ELF-1 (cell line): Measurements from ENCODE around the gene PFKFB3.
"Not testable (repeated sequence)": the region's sequence is repeated elsewhere in the genome, so short reads cannot be mapped to it uniquely, and the experiment has no call there.

Experiments used
- DNase-seq: peaks from one replicate; pipeline ENCODE4 v3.0.0-alpha.2; 2016; ENCODE audit warnings: low read depth, low spot score

Gene PFKFB3

DNA sequence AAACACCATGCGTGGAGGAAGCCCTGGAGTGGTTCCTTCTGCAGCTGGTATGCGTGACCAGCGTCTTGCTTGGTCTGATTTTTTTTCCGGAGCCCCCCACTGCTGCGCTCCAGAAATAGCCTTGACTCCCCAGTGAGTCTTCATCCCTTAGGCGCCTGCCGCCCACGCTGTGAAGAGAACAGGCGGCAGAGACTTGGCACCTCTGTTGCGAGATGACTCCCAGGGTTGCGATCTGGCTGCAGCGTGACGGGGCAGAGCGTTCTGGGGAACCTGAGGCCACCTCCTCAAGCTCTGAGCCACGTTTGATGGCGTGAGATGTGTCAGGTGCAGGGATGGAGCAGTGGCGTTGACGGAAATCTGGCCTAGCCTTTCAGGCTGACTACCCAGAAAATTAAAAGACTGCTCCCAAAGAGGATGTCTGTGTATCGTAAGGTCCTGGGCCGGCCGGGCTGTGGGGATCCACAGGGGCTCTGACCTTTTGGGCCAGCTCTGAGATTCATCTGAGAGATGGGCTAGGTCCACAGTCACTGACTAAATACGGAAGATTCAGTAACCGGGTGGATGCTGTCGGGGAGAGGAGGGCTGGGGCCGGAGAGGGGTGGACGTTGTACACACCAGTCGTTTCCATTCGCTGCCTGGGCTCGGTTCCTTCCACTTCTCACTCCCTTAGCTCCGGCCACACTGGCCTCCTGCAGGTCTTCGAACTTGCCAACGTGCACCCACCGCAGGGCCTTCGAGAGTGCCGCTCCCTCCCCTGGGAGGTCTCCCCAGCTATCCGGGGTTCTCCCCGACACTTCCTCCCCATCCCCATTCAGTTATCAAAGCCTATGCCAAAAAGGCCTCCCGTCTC, 33.8 kb downstream of the PFKFB3 start:
- DNase-seq = no peak

DNA sequence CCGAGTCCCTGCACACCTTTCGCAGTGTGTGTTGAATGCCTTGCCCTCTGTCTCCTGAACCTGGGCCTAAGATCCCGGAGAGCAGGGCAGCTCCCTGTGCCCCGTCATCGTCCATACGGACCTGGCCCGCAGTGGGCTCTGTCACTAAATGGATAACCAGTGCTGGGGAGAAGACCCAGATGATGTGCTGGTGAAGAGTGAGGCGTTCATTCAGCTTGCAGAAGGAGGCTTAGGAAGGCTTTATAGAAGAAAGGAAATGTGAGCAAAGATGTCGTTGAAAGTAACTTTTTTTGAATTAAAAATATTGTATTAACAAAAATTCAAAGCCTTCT, 34.4 kb downstream of the PFKFB3 start:
- no peak for DNase-seq

DNA sequence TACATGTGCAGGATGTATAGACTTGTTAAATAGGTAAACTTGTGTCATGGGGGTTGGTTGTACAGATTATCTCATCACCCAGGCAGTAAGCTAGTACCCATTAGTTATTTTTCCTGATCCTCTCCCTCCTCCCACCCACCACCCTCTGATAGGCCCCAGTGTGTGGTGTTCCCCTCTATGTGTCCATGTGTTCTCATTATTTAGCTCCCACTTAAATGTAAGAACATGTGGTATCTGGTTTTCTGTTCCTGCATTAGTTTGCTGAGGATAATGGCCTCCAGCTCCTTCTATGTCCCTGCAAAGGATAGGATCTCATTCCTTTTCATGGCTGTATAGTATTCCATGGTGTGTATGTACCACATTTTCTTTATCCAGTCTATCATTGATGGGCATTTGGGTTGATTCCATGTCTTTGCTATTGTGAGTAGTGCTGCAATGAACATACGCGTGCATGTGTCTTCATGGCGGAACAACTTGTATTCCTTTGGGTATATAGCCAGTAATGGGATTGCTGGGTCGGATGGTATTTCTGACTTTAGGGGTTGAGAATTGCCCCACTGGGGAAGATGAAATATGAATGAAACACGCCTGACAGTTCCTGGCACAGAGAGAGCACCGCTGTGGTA, 36.0 kb downstream of the PFKFB3 start:
- DNase-seq = not testable (repeated sequence)

DNA sequence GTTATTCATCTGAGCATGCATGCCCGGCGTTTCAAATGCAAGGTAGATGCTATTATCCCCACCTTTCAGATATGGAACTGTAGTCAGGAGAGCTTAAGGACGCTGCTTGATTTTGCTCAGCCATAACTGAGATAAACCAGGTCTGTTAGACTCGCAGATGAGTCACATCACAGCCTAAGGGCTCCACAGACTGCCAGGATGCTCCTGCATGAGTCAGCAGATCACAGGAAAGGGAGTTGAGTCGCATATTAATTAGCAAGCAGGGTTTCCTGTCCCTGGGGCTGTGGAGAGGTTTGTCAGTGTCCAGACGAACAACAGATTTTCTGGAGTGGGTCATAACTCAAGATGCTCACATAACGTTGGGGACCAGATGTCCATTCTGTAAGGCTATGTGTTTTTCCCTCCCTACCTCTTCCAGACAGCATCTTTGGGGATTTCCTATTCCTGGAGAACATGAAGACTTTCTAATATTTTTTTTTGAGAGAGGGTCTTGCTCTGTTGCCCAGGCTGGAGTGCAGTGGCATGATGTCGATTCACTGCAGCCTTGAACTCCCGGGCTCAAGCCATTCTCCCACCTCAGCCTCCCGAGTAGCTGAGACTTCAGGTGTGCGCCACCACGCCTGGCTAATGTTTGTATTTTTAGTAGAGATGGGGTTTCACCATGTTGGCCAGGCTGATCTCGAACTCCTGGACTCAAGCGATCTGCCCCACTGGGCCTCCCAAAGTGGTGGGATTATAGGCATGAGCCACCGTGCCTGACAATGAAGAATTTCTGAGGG, 36.7 kb downstream of the PFKFB3 start:
- DNase-seq = peak; percentile 86

DNA sequence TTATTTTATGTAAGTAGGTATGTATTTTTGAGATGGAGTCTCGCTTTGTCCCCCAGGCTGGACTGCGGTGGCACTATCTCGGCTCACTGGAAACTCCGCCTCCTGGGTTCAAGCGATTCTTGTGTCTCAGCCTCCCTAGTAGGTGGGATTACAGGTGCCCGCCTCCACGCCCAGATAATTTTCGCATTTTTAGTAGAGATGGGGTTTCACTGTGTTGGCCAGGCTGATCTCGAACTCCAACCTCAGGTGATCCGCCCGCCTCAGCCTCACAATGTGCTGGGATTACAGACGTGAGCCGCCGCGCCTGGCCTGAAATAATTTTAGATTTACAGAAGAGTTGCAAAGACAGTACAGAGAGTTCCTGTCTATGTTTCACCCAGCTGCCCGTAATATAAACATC, 37.5 kb downstream of the PFKFB3 start:
- DNase-seq = no peak

DNA sequence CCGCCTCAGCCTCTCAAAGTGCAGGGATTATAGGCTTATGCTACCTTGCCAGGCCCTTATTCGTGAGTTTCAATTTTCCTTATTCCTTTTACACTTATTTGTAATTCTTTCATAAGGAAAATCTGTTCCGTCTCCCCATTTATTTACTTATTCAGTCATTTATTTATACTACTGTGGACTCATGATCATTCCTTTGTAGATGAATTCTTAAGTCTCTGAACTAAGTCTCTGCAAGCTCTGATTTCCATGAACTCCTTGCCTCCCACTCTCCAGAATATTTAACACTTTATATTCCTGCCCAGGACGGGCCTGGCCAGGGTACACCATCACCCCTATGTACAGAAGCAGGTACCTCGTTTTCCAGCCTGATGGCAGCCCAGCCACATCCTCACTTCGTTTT, 39.4 kb downstream of the PFKFB3 start:
- no peak for DNase-seq

DNA sequence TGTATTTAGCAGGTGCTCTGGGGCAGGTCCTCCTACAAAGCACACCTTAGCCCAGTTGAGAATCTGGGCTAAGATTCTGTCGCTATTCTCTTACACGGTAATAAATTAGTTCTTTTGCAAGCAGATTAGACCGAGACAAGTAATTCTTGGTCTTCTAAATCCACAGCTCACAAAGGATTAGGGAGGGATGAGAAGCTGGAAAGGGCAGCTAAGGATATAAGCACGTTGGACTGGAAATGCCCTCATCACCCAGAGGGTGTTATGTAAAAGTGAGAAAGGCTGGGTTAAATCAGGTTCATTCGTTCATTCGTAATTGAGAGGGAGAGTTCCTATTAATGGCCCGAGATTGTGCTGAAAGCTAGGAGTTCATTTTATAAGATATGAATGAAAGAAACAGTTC, 41.8 kb downstream of the PFKFB3 start:
- DNase-seq = no peak

DNA sequence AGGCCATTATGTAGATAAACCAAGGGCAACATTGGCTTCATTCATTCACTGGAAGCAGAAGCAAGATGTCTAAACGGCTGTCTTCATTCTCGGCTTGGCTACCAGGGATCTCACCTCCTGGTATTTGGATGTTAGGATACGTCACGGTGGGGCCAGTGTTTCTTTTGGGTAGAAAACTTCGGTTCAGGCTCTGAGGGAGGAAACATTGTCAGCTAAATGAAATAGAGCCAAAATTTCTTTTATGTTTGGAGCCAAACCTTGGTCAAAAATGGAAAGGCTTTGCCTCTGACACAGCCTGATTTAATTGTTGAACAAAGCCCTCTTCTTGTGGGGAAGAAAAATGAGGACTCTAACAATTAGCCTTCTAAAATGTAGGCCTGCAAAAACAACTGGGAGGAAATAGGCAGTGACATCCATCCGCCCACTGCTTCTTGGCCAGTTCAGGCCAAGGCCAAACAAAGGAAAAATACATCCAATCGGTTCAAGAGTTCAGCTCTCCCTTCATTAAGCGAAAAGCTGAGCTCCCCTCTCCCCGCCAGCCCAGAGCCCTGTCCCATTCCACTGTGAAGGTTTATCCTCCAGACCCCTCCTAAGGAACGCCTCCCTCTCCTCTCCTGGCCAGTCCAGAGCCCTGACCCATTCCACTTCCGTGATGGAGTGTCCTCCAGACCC, 44.4 kb downstream of the PFKFB3 start:
- DNase-seq = no peak

DNA sequence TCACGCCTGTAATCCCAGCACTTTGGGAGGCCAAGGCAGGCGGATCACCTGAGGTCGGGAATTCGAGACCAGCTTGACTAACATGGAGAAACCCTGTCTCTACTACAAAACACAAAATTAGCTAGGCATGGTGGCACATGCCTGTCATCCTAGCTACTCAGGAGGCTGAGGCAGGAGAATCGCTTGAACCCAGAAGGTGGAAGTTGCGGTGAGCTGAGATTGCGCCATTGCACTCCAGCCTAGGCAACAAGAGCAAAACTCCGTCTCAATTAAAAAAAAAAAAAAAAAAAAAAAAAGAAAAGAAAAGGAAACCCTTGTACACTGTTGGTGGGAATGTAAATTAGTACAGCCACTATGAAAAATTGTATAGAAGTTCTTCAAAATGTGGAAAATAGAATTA, 46.2 kb downstream of the PFKFB3 start:
- not testable (repeated sequence) for DNase-seq

DNA sequence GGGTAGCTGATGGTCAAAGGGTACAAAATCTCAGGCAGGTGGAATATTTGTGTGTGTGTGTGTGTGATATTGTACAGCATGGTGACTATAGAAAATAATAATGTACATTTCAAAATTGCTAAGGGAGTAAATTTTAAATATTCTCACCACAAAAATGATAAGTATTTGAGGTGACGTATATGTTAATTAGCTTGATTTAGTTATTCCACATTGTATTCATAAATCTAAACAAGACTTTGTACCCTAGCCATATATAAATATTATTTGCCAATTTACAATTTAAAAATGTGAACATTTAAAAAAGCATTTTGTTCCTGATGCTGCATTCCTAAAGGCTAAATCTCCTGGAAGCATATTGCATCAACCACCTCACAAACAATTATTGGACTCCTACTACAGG, 47.0 kb downstream of the PFKFB3 start:
- no peak for DNase-seq

DNA sequence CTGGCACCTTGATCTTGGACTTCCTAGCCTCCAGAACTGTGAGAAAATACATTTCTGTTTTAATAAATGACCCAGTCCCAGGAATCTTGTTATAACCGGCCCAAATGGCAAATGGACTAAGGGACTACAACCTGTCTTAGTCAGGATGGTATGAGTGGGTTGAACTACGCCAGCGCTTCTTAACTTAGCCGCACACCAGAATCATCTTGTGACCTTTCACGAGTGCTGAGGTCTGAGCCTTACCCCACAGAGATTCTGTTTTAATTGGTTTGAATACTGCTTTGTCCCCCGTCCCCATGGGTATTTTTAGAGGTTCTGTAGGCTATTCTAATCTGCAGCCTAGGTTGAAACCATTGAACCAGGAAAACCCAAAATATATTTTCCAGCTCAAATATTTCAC, 48.0 kb downstream of the PFKFB3 start:
- DNase-seq = no peak

DNA sequence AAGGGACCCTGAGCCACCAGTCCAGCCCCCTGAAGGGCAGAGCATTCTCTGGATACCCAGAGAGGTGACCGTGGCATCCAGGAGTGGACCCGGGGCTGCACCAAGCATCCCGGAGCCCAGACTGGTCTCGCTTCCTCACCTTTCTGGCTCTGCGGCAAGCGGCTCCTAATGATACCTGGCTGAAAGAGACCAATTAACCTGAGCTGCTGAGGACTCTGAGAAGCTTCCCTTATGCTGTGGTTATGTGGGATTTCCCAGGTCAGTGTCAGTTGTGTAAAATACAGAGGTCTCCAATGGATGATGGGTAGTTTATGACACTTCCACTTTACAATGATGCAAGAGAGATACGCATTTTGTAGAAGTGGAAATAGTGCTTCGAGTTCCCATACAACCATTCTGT, 51.5 kb downstream of the PFKFB3 start:
- DNase-seq = no peak

DNA sequence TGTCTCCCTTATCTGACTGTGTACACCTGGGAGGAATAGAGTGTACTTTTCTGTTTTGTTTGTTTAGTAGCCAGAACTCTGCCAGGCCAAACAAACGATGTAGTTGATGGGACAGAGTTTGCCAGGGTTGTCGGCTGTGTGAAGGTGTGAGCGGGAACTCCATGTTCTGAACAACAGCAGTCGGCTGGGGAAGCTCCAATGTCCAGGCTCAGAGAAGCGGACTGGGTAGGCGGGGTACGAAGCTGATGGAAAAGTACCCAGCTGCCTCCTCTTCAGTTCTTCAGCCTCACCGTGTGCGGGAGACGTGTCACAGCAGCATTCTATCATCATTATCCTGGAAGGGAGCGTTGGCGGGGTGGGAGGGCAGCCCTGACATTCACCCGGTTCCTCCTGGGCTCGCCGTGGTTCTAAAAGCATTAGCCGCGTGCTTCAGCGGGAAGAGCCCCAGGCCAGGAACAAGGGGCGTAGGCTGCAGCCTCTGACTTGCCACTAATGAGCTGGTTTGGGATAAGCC, 52.9 kb downstream of the PFKFB3 start:
- DNase-seq = peak; percentile 53

DNA sequence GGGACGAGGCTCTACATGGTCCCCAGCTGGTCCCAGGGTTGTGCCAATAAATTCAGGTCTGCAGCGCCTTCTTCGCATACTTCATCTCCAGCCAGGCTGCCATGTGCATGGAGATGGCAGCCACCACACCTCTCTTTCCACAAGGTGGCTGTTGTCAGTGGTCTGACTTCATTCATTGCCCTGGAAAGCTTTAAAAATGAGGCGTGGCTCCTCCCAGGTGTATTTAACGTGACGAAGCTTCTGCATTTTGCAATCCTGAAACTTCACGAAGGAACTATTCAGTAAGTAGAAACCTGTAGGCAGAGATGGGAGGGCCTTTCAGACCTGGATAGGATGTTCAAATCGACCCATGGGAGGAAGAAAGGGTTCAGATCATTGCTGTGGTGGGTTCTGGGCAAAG, 53.7 kb downstream of the PFKFB3 start:
- DNase-seq = no peak

DNA sequence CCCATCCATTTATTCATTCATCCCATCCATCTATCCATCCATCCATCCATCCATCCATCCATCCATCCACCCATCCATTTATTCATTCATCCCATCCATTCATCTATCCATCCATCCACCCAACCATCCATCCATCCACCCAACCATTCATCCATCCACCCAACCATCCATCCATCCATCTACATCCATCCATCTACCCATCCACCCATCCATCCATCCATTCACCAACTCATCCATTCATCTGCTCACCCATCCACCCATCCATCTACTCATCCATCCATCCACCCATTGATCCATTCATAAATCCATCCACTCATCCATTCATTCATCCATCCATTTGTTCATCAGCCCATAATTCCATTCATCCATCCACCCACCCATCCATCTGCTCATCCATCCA, 56.4 kb downstream of the PFKFB3 start:
- DNase-seq = no peak

DNA sequence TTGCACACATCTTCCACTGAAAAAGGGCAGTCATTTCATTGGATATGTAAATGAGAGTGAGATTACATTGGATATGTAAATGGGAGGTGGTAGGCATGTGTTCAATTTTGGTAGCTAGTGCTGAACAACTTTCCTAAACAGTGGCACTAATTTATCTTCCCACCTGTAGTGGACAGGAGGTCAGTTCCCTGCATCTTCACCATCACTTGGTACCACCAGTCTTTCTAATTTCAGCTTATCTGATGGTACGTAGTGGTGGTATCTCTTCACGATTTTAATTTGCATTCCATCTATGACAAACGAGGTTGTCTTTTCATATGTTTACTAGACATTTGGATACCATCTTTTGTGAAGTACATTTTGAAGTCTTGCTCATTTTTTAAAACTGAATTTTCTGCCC, 58.1 kb downstream of the PFKFB3 start:
- DNase-seq = no peak

DNA sequence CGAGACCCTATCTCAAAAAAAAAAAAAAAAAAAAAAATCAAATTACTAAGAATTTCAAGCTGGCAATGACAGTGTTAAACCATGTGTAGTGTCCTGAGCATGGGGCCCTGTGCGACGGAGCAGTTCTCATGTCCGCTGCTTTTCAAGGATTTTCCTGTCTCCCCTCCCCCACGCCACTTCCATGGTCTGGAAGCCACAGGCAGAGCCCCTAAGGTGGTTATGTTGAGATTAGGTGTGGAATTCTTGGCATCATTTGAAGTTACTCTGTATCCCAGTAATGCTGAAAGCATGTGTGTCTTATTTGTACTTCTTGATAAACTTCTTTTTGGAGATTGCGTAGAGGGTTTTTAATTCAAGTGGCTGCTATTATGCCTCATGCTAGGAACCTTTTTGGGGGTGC, 65.2 kb downstream of the PFKFB3 start:
- DNase-seq = no peak

DNA sequence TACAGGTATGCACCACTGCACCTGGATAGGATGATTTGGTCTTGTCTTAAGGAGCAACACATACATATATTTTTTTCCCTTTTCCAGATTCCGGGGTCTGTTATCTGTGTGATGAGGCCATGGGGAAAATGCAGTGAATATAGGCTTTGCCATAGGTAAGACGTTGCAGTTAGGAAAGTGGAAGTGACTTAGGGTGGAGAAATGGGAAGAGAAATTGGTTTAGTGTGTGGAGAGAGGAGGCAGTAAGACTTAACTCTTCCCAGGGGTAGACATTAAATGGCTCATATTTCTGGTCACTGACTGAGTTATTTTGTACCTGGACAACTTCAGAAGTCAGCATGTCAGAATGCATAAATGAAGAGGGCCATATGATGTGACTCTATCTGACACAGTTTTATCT, 66.7 kb downstream of the PFKFB3 start:
- no peak for DNase-seq

DNA sequence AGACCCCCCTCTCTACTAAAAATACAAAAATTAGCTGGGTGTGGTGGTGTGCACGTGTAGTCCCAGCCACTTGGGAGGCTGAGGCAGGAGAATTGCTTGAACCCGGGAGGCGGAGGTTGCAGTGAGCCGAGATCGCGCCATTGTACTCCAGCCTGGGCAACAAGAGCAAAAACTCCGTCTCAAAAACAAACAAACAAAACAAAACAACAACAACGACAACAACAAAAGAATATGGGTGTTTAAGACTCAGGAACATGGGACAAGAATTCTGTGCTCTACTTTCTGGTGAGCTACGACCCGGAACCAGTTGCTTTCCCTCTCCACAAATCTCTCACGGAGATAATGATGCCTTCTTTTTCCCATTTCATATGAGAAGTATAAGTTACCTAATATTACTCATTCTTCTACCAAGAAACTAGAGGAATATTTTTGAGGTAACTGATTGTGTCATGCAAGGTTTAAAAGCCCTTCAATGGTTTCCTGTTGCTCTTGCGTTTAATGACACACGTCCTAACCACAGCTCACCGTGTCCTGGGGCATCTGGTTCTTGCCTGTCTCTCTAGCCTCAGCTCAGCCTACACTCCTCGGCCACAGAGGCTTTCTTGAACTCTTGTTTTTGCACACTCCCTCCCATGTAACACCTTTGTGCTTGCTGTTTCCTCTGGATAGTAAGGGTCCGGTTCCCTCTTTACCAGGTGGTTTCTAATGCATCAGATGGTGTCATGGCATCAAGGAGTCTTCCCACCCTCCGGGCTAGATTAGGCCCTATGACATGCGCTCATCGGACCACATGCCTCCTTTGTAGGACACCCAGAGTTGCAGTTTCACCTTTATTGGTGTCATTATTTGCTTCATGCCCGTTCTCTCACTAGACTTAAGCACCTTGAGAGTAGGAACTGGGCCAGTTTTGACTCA, 67.5 kb downstream of the PFKFB3 start:
- no peak for DNase-seq

DNA sequence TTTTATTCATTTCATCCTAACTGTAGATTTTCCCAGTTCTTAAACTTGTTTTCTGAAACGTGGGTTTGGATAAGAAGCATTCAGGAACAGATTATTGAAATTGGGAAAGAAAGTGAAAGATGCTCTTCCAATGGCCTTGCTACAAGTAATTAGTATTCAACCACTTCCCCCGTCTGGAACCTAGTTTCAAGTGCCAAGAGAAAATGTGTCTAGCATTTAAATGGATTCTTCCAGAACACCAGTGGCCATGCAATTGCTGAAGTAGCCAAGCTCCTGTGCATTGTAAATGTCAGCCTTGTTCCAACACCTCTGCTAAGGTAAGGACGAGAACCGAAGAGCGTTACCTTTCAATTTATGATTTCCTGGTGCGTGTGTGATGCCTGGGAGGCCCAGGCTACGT, 68.2 kb downstream of the PFKFB3 start:
- no peak for DNase-seq

DNA sequence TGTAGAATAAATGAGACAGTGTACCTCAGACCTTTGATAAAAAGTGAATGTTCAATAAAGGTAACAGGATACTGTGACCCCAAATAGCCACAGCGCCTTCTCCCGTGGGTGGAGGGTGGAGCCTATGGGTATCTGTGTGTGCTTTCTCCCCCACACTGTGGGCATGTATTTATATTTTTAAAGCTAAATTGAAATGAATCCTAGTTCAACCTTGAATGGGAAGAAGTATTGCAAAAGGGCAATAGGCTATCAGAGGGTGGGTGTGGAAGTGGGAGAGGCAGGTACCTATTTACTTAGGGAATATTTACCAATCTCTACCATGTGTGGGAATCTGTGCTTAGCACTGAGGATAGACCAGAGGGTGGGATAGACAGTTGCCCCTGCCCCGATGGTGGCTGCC, 68.9 kb downstream of the PFKFB3 start:
- DNase-seq = no peak
